ENCODE data around the gene COMMD10.

- TF ChIP-seq EGR1 (IDR thresholded peaks at IDR 0.05; ENCODE audit: borderline replicate concordance, low read depth, low read length): no peak
- TF ChIP-seq YY1 (IDR thresholded peaks at IDR 0.05; ENCODE audit: low read depth, low read length): no peak
- TF ChIP-seq JUN (IDR thresholded peaks at IDR 0.05; ENCODE audit: low read depth, low read length): no peak
- TF ChIP-seq EP300 (IDR thresholded peaks at IDR 0.05; ENCODE audit: borderline replicate concordance in 1 of 2, low read depth in 2 of 2, low read length in 2 of 2): no peak
- no peak for TF ChIP-seq POLR2A (IDR thresholded peaks at IDR 0.05; ENCODE audit: control extremely low read depth in 1 of 2, low read depth in 2 of 2, low read length in 2 of 2)
- no peak for TF ChIP-seq SIN3A (conservative IDR thresholded peaks at IDR 0.05 in 1 of 2, IDR thresholded peaks at IDR 0.05 in 1 of 2; ENCODE audit: low read depth in 1 of 2, low read length in 2 of 2)
- TF ChIP-seq, protein P1, sequence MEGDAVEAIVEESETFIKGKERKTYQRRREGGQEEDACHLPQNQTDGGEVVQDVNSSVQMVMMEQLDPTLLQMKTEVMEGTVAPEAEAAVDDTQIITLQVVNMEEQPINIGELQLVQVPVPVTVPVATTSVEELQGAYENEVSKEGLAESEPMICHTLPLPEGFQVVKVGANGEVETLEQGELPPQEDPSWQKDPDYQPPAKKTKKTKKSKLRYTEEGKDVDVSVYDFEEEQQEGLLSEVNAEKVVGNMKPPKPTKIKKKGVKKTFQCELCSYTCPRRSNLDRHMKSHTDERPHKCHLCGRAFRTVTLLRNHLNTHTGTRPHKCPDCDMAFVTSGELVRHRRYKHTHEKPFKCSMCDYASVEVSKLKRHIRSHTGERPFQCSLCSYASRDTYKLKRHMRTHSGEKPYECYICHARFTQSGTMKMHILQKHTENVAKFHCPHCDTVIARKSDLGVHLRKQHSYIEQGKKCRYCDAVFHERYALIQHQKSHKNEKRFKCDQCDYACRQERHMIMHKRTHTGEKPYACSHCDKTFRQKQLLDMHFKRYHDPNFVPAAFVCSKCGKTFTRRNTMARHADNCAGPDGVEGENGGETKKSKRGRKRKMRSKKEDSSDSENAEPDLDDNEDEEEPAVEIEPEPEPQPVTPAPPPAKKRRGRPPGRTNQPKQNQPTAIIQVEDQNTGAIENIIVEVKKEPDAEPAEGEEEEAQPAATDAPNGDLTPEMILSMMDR (IDR thresholded peaks at IDR 0.05; ENCODE audit: control extremely low read depth in 1 of 3, insufficient read depth in 1 of 3, low read depth in 1 of 3, low read length in 3 of 3): no peak
- no peak for TF ChIP-seq CEBPB (IDR thresholded peaks at IDR 0.05; ENCODE audit: low read depth, low read length)
- TF ChIP-seq CTBP2 (IDR thresholded peaks at IDR 0.05; ENCODE audit: borderline replicate concordance, insufficient read depth, insufficient read length, low read length): no peak
- no peak for TF ChIP-seq HDAC2 (IDR thresholded peaks at IDR 0.05; ENCODE audit: borderline replicate concordance in 1 of 2, low read depth in 2 of 2, low read length in 2 of 2)
- no peak for TF ChIP-seq RFX5 (IDR thresholded peaks at IDR 0.05; ENCODE audit: borderline replicate concordance, low read depth, low read length)
- TF ChIP-seq RAD21 (IDR thresholded peaks at IDR 0.05 in 1 of 2, conservative IDR thresholded peaks at IDR 0.05 in 1 of 2; ENCODE audit: low read depth in 2 of 2, low read length in 2 of 2): no peak
- no peak for TF ChIP-seq POLR2AphosphoS5 (IDR thresholded peaks at IDR 0.05; ENCODE audit: low read depth, low read length)
- no peak for TF ChIP-seq RNF2 (IDR thresholded peaks at IDR 0.05; ENCODE audit: borderline replicate concordance, low read depth, low read length, missing control alignments, poor library complexity, severe bottlenecking)
These were observed 6.6 kb upstream of the COMMD10 start for GRCh38 chr5:116078199-116078598.

Measured in H1 (cell line).